MG63 (cell line): Measurements from ENCODE around the gene P2RX3. TPM values are rescaled to one million over a fixed set of nuclear protein-coding genes. Genes with fewer than 3 reads are reported as not detected.
"Not testable (repeated sequence)": the region's sequence is repeated elsewhere in the genome, so short reads cannot be mapped to it uniquely, and the experiment has no call there.

ENCODE experiments used
- DNase-seq: peaks from one replicate; pipeline ENCODE4 v3.0.0-alpha.2; 2020
- H3K27me3 ChIP-seq: fragments of 250-450 bp; sonication (Bioruptor Pico); 2 replicates; pipeline ENCODE4 v1.5.1; 2020; ENCODE audit warnings: mild to moderate bottlenecking, moderate library complexity
- H3K36me3 ChIP-seq: fragments of 250-450 bp; sonication (Bioruptor Pico); 2 replicates; pipeline ENCODE4 v1.5.1; 2020; ENCODE audit warnings: mild to moderate bottlenecking, moderate library complexity
- H3K4me3 ChIP-seq: fragments of 250-450 bp; sonication (Bioruptor Pico); 2 replicates; pipeline ENCODE4 v1.5.1; 2020; ENCODE audit warnings: mild to moderate bottlenecking, moderate library complexity
- H3K9me3 ChIP-seq: fragments of 250-450 bp; sonication (Bioruptor Pico); 2 replicates; pipeline ENCODE4 v1.5.1; 2020; ENCODE audit warnings: mild to moderate bottlenecking, moderate library complexity
- total RNA-seq: library from RNA; depleted of rRNA; stranded (reverse); fragments of >200 nt; shearing (Covaris generic); gene quantifications from 2 replicates; pipeline ENCODE4 v1.2.3, GENCODE V29; 2014; ENCODE audit warnings: low replicate concordance

The P2RX3 gene
- total RNA-seq, 1 experiment from 2014 or later: not detected

DNA sequence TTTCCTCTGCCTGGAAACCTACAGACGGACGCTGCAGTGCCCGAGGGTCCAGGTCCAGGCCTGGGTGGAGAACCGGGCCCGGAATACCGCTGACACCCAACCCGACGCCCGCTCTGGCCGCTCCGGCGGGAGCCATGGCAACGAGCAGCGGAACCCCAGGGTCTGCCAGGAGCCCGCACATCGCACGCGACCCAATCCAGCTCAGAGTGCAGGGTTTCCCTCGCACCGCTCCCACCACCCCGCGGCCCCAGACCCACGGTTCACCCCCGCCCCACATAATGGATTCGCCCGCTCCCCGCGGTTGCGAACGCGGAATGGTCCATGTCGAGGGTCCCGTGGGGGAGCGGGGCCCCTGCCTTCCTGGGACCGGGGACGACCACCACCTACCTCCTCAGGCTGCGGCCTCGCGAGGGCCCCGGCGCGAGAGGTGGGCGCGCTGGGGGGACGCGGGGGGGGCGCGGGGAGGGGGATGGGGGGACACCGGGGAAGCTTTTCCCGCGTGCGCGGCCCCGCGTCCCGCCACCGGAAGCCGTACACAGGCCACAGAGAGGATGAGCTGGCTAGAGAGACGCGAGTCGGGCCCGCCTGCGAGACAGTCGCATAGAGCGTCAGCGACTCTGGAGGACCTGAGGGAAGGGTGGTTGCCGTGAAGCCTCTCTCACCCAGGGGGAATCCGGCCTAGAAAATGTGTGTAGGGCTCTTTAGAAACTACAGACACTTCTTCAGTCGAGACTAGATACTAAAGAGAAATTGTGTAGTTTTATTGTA is 2.6 kb upstream of the P2RX3 start, which contains the start of gene SSRP1:
Gene SSRP1 (minus strand): TSS at position 550 of the 768 bp plus-strand sequence. CDS start 771 bp downstream, outside the sequence.
- H3K36me3 ChIP-seq: peaks cover 46% of the 10 kb centered on the region
- H3K9me3 ChIP-seq: no peaks in the 10 kb centered on the region
- H3K27me3 ChIP-seq: no peaks in the 10 kb centered on the region
- DNase-seq: peak; percentile 91
- H3K4me3 ChIP-seq: peak within 1 kb of the TSS; percentile 66

DNA sequence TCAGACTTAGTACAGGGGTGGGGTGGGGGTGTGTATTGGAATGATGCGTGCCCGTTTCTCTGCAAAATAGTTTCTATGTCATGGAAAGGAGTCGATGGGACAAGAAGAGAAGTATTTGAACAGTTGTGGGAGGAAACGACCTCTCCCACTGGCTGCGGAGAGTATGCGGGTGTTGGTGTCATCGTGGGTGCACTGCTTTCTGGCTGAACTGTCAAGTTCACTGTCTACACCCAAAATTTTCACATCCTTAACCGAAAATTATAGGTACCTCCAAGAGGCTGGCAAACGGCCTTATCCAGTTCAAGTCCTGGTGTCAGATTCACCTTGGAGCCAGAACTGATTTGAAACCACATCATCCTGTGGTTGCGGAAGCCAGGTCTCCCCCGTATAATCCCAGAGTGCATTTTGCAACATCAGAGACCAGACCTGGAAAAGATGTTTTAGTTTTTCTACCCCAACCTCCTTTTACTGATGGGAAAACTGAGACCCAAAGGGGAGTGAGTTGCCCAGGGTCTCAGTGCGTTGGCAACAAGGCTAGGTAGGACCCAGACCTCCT is 2.0 kb upstream of the P2RX3 start:
- Histone ChIP-seq H3K9me3 (no peaks in the 10 kb centered on the region), H3K4me3 (peak overlapping the region; percentile 66), H3K27me3 (no peaks in the 10 kb centered on the region), H3K36me3 (peaks cover 39% of the 10 kb centered on the region)
- DNase-seq: no peak

DNA sequence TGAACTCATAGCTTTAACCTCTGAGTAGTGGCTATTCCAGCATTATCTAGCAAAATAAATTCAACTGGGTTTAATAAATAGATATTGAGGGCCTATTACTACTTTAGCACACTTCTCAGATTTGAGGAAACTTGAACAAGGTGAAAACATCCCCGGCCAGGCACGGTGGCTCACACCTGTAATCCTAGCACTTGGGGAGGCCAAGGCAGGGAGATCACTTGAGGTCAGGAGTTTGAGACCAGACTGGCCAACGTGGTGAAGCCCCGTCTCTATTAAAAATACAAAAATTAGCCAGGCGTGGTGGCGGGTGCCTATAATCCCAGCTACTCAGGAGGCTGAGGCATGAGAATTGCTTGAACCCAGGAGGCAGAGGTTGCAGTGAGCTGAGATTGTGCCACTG is 1.3 kb upstream of the P2RX3 start:
- not testable (repeated sequence) for H3K4me3 ChIP-seq, H3K9me3 ChIP-seq, H3K27me3 ChIP-seq, DNase-seq
- H3K36me3 ChIP-seq: peaks cover 32% of the 10 kb centered on the region

DNA sequence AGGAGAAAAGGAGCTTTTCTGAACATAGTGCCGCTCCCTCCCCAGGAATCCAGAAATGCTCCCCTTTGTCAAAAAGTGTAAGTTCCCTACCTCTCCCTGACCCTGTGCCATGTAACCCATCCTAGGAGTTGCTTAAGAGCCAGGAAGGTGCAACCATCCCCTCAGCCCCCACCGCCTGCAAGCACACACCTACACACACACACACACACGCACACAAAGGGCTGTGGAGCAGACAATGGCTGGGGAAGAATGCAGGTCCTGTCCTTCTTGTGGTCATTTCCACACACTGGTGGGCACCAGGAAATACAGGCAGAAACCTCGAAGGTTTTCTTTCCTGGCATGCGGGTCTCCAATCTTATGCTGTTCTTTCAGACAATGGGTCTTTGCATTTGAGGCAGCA is 1.2 kb downstream of the P2RX3 start:
- H3K36me3 ChIP-seq: peaks cover 8% of the 10 kb centered on the region
- DNase-seq: no peak
- no peaks in the 10 kb centered on the region for H3K27me3 ChIP-seq
- no peaks in the 10 kb centered on the region for H3K9me3 ChIP-seq
- H3K4me3 ChIP-seq: no peak overlapping the region

DNA sequence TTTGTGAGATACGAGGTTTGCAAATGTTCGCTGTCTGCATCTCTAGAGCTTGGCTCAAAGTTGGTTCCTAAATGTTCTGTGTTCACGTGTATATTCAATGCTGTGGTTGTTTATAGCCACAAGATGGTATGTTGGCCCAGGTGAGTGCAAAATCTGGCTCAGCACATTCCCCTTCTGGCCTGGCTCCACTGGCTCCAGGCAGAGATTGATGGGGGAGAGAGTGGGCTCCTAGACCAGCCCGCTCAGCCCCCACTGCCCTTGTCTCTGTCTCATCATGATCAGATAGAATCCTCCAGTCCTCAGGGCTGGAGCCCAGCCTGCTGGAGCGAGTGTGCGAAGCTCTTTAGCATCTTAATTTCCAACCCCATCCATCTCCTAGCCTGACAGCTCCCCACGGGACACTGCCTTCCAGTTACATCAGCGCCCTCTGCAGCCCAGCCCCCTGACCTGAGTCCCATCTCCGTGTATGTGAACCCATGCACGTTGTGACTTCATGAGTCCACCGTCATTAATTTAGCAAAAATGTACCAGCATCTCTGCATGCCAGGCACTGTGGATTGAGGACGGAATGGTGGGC is 2.0 kb downstream of the P2RX3 start:
- Histone ChIP-seq H3K4me3 (no peak overlapping the region), H3K27me3 (no peaks in the 10 kb centered on the region), H3K36me3 (no peaks in the 10 kb centered on the region), H3K9me3 (no peaks in the 10 kb centered on the region)
- no peak for DNase-seq

DNA sequence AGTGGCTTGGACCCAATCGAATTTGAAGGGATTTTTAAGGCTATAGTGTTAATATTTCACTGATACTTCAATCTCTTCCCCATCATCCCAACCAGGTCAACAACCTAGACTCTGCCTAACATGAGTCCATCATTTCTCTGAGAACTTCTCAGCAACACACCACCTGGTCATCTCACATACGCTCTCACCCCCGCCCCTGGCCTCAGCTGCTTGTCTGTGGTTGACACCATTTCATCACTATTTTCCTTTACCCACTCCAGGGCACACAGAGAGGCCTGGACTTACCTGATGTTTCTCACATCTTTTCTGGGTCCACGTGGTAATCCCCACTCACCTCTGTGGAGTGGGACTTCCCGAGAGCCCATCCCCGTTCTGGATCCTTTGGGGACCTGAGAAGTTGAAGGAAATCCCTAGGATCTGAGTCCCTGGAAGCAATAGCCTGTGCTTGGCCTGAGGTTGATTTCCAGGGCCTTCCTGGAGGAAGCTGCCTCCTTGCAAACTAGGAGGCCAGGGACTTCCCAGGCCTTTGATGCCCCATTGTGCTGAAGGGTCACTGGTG is 3.2 kb downstream of the P2RX3 start:
- no peak overlapping the region for H3K4me3 ChIP-seq
- DNase-seq: no peak
- no peaks in the 10 kb centered on the region for H3K27me3 ChIP-seq
- H3K9me3 ChIP-seq: no peaks in the 10 kb centered on the region
- H3K36me3 ChIP-seq: no peaks in the 10 kb centered on the region

DNA sequence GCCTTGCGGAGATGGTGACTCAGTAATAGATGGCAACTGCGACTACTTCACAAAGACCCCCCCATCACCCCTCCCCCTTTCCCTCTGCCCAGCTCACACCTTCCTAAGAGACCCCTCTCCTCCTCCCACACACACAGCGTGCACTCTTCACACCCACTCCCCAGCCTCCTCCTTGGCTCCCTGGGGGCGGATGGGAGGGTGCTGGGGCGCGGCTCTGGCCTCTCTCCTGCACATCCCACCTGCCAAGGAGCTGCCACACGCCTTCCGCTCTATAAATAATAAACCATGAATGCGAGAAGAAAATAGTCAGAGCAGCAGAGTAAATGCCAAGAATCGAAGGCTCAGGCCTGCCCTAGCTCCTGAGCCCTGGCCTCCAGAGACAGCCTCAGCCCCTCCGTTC is 4.5 kb downstream of the P2RX3 start:
- DNase-seq: no peak
- Histone ChIP-seq H3K36me3 (no peaks in the 10 kb centered on the region), H3K4me3 (no peak overlapping the region), H3K9me3 (no peaks in the 10 kb centered on the region), H3K27me3 (no peaks in the 10 kb centered on the region)

DNA sequence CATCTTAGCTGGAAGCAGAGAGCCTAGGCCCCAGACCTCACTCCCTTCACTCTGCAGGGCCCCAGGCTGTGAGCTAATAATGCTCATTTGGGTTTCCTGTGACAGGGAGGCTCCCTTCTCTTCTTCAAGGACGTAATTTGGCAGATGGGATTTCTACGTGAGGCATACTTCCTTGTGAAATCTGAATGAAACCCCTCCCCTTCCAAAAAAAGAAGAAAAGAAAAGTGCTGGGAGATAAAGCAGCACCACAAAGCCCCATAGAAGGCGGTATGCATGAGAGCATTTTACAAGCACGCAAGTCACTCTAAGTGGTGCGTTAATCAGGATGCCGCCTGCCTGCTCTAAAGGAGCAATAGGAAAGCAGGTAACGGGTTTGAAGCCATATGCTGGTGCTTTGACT is 5.7 kb downstream of the P2RX3 start:
- Histone ChIP-seq H3K4me3 (no peak overlapping the region), H3K9me3 (no peaks in the 10 kb centered on the region), H3K36me3 (no peaks in the 10 kb centered on the region), H3K27me3 (no peaks in the 10 kb centered on the region)
- no peak for DNase-seq

DNA sequence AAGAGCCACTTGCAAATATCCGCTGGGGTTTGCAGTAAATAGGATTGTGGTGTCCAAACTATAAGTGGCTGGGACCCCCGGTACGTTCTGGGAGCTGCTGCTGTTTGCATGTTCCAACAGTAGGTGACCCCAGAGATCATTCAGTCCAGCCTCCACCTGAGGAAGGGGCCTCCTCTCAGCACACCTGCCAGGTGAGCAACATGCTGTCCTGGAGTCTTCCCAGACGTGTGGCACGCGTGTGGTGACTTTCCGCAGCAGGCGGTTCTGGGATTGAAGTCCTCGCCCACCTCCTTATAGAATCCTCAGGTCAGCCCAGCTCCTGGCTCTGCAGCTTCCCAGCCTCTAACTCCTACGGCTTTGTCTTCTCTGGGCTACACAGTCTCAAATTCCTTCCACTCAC is 6.7 kb downstream of the P2RX3 start:
- H3K27me3 ChIP-seq: no peaks in the 10 kb centered on the region
- H3K9me3 ChIP-seq: no peaks in the 10 kb centered on the region
- no peak overlapping the region for H3K4me3 ChIP-seq
- no peaks in the 10 kb centered on the region for H3K36me3 ChIP-seq
- DNase-seq: no peak

DNA sequence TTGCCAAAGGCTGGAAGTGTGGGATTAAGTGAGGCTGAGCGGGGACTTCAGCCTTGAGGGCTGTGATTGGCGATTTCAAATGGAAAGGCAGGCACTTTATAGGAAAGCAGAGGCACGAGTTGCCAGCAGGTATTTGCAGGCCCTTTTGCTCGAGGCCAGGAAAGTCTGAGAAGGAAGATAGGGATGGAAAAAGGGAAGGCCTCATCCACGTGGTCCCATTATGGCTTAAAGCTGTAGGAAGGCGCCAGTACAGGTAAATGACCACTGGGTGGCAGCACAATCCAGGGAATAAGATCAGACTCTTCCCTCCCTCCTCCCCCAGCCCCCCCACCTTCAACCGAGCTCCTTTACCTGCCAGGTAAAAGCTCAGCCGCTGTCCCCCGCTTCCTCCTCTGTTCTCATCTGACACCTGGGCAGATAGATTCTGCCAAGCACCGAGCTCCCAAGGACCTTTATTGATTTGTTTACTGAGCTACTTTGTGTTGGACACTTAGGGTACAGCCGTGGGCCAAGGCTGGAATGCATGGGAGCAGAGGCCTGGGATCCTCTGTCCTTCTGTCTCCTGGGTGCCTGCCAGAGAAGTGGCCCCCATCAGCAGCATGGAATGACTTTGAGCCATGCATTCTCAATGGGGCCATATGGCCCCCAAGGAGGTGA is 7.5 kb downstream of the P2RX3 start:
- DNase-seq: peak; percentile 46
- no peaks in the 10 kb centered on the region for H3K36me3 ChIP-seq
- H3K9me3 ChIP-seq: no peaks in the 10 kb centered on the region
- H3K27me3 ChIP-seq: no peaks in the 10 kb centered on the region
- H3K4me3 ChIP-seq: no peak overlapping the region

DNA sequence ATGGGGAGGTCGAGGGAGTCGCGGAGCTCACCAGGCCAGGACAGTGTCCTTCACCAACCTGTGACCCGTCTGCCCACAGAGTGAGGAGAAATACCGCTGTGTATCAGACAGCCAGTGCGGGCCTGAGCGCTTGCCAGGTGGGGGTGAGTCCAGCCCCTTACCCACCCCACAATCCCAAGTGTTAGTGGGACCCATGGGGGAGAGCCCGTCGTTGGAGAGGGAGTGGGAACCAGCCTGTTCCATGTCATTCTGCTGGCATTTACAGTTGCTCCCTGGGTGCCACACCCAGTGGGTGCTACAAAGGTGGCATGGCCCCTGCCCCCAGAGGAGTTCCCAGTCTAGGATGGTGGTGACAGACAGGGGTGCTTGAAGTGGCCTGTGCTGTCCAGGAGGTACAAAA is 9.2 kb downstream of the P2RX3 start:
- H3K4me3 ChIP-seq: no peak overlapping the region
- H3K36me3 ChIP-seq: no peaks in the 10 kb centered on the region
- no peak for DNase-seq
- H3K9me3 ChIP-seq: peaks cover 1% of the 10 kb centered on the region; the same call in 1 of the 2 replicates
- no peaks in the 10 kb centered on the region for H3K27me3 ChIP-seq

DNA sequence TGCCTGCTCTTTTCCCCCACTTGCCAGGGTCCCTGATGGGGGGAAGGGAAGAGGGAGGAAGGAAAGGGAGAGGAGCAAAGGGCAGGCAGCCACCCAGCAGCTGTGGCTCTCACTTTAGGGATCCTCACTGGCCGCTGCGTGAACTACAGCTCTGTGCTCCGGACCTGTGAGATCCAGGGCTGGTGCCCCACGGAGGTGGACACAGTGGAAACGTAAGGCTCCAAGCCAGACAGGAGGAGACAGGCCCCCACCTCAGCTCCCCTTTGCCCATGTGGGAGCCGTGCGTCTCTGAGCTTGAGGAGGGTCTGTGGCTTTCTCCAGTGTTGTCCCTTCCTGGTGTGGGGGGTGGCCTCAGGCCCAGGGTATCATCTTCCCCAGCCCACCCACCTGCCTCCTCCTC is 9.9 kb downstream of the P2RX3 start:
- Histone ChIP-seq H3K4me3 (no peak overlapping the region), H3K27me3 (no peaks in the 10 kb centered on the region), H3K9me3 (peaks cover 1% of the 10 kb centered on the region; the same call in 1 of the 2 replicates), H3K36me3 (no peaks in the 10 kb centered on the region)
- no peak for DNase-seq

DNA sequence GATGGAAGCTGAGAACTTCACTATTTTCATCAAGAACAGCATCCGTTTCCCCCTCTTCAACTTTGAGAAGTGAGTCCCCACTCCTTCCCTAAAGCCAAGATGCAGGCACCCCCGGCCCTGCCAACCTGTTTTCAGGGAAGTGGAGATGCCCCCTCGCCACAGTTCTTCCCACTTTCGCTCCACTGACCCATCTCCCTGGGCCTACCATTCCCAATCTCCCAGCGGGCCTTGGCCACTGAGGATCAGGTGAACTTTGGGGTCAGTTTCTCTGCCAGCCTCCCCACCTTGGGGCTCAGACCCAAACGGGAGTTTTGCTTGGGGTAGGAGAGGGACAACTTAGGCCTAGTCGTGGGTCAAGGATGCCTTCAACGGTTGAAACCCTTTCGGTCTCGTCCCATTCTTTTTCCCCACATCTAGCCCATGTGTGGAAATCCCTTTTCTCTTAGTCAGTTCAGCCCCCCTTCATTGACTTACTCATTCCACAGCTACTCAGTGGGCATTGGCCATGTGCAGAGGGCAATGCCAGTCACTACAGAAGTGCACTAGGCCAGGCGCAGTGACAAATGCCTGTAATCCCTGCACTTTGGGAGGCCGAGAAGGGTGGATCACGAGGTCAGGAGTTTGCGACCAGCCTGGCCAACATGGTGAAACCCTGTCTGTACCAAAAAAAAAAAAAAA is 10.6 kb downstream of the P2RX3 start:
- no peak for DNase-seq
- peaks cover 1% of the 10 kb centered on the region; the same call in 1 of the 2 replicates for H3K9me3 ChIP-seq
- no peaks in the 10 kb centered on the region for H3K27me3 ChIP-seq
- H3K36me3 ChIP-seq: no peaks in the 10 kb centered on the region
- H3K4me3 ChIP-seq: no peak overlapping the region

DNA sequence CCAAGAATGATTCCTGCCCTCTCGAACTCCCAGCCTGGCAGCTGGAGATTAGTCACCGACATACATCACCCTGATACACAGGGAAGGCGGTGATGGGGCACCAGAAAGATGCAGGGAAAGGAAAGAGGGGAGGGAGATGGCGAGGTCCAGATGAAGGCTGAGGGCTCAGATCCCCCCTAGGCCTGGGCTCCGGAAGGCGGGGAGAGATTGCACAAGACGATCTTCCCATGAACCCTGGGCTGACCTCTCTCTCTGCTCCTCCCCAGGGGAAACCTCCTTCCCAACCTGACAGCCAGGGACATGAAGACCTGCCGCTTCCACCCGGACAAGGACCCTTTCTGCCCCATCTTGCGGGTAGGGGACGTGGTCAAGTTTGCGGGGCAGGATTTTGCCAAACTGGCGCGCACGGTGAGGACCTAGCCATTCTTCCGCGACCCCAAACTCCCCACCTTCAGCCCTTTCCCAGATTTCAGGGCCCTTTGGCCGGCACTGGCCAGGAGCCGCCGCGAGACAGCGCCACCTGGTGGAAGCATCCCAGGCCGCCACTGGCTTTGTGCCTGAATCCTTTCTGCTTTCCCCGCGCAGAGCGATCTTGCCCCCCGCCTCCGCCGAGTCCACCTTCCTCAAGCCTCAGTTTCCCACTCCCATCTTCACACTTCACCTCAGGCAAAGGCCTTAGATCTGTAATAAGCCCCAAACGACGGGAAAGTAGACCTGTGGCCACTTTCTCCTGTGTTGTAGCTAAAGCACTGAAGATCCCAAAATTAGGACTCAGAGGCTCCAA is 11.5 kb downstream of the P2RX3 start:
- Histone ChIP-seq H3K27me3 (no peaks in the 10 kb centered on the region), H3K36me3 (no peaks in the 10 kb centered on the region), H3K9me3 (peaks cover 1% of the 10 kb centered on the region; the same call in 1 of the 2 replicates), H3K4me3 (no peak overlapping the region)
- DNase-seq: peak; percentile 28

DNA sequence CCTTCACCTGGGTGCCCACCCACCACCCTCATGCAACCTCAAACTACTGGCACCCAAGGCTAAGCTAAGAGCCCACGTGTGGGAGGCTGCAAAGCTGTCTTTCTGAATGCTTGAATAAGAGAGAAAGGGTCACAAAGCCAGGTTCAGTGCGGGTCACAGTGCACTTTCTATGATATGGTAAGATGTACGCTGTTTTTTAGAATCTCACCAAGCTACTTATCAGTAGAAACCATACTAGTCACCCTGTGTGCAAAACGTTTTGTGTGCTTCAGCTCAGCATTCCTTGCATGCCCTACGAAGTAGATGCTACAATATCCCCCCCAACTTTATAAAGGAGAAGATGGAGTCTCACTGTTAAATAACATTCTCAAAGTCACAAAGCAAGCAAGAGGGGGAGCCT is 14.9 kb downstream of the P2RX3 start:
- no peaks in the 10 kb centered on the region for H3K36me3 ChIP-seq
- H3K4me3 ChIP-seq: no peak overlapping the region
- no peak for DNase-seq
- peaks cover 1% of the 10 kb centered on the region; the same call in 1 of the 2 replicates for H3K9me3 ChIP-seq
- H3K27me3 ChIP-seq: no peaks in the 10 kb centered on the region

DNA sequence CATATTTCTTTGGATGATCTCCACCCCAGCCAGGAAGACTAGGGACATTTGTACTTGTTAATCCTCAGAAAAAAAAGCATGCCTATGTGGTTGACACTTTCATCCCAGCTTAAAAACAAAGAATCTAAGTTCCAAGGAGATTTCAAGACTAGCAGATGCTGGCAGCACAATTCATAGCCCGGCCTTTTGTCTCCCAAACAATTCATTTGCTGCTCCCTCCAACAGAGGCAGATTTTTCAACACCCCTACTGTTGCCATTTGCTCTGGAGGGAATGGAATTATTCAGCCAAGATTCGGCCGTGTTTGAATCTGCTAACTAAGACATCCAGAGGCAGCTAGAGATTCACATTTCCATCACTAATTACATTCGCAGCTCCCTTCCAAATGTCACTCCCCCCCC is 15.3 kb downstream of the P2RX3 start:
- DNase-seq: no peak
- H3K27me3 ChIP-seq: no peaks in the 10 kb centered on the region
- H3K4me3 ChIP-seq: no peak overlapping the region
- H3K36me3 ChIP-seq: no peaks in the 10 kb centered on the region
- H3K9me3 ChIP-seq: peaks cover 1% of the 10 kb centered on the region; the same call in 1 of the 2 replicates
